PC-9 (cell line): ENCODE results near the gene CAPN14.

Experiments
- CTCF ChIP-seq: fragments of 200-600 bp; sonication (generic); conservative IDR thresholded peaks from 2 replicates; pipeline ENCODE4 v1.6.1; 2017; ENCODE audit warnings: mixed run types, antibody characterized with exemption, mild to moderate bottlenecking, moderate library complexity
- EZH2 ChIP-seq: fragments of 200-600 bp; sonication (generic); IDR thresholded peaks from 2 replicates; pipeline ENCODE4 v1.8.0; 2017; ENCODE audit warnings: antibody characterized with exemption, low read depth

- peak; percentile 99 for TF ChIP-seq CTCF
- no peak for TF ChIP-seq EZH2
Observed at GRCh38 chr2:31170071-31170698, 47.1 kb downstream of the CAPN14 start.
